ENCODE measurements around the gene CLEC2D.

GRCh38 chr12:9642606-9643265 is 26.8 kb upstream of the CLEC2D start:
- TF ChIP-seq CTCF (IDR thresholded peaks at IDR 0.05) (no peak), POLR2A (IDR thresholded peaks at IDR 0.05) (no peak), EP300 (IDR thresholded peaks at IDR 0.05) (no peak)

Data from ovary (tissue), 3 donors.